Rectal smooth muscle tissue (tissue), 1 donor: ENCODE measurements around the gene DBX2.
"Not testable (repeated sequence)": the region's sequence is repeated elsewhere in the genome, so short reads cannot be mapped to it uniquely, and the experiment has no call there.

Experiments
- H3K27ac ChIP-seq: one replicate; pipeline ENCODE4 v1.7.0; 2013; ENCODE audit warnings: low read depth, low read length, inconsistent platforms
- H3K27me3 ChIP-seq: one replicate; pipeline ENCODE4 v1.7.0; 2013; ENCODE audit warnings: low read length; ENCODE audit not compliant: control insufficient read depth, insufficient read depth
- H3K36me3 ChIP-seq: one replicate; pipeline ENCODE4 v1.7.0; 2013; ENCODE audit warnings: low read length; ENCODE audit not compliant: control insufficient read depth, insufficient read depth
- H3K4me1 ChIP-seq: one replicate; pipeline ENCODE4 v1.7.0; 2013; ENCODE audit warnings: low read length; ENCODE audit not compliant: control insufficient read depth, insufficient read depth
- H3K4me3 ChIP-seq: one replicate; pipeline ENCODE4 v1.7.0; 2013; ENCODE audit warnings: low read length
- H3K9ac ChIP-seq: one replicate; pipeline ENCODE4 v1.7.0; 2013; ENCODE audit warnings: low read length

Gene DBX2

DNA sequence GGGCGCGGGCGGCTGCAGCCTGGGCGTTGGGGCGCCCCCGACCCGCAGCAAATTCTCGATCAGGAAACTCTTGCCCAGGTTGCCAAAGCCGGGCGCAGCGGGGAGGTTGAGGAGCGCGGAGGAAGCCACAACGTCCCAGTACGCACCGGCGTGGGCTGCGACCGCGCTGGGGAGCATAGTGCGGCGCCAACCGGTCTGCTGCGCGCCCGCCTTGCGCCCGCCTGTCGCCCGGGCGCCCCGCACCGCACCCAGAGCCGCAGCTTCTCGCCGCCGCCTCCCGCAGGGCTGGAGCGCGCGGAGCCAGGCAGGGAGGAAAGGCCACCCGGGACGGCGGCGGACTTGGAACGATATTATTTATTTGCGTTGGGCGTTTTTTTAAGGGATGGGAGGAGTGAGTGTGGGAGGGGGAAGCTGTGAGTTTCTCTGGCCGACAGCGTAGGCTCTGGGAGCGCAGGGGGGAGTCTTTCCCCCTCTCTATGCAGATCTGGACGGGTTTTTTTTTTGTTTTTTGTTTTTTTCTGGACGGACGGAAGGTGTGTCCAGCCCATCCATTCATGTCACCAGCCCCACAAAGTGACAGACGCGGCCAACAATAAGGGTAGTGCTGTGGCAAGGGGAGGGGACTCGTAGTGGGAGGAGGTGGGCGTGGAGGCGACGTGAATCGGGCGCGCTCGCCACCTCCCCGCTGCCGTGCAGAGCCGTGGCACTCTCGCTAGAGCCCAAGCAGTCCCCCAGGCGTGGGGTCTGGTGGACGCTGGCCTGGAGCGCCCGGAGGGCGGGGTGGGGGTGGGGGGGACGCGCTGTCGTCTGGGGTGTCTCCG is at the start of gene DBX2:
Gene DBX2, minus strand, starts transcription at position 349 of the 821 bp plus-strand sequence. Its CDS starts 172 bp downstream, at position 177.
- Histone ChIP-seq H3K36me3 (no peaks in the 10 kb centered on the region), H3K27me3 (no peaks in the 10 kb centered on the region), H3K4me3 (peak within 1 kb of the TSS; percentile 41), H3K27ac (no peak within 1 kb of the TSS), H3K9ac (no peak within 1 kb of the TSS), H3K4me1 (no peaks in the 10 kb centered on the region)

DNA sequence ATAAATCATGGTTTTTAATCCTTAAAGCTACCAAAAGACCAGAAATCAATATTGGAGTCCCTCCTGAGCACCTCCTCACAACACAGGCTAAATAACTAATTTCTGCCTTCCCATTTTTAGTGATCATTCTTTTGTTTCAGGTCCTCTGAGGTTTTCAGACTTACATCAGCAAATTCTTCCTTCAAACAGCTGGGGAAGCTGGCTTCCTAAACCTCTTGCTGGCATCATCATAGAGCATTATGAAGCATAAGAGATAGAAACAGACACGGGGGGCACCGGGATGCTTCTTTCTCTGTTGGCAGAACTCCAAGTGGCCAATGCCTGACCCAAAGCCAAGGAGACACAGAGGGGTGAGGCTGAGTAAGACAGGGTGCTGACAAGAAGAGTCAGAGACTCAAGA is 47.9 kb upstream of the DBX2 start:
- Histone ChIP-seq H3K27me3 (no peaks in the 10 kb centered on the region), H3K4me3 (no peak overlapping the region), H3K36me3 (no peaks in the 10 kb centered on the region), H3K9ac (no peak overlapping the region), H3K27ac (no peak overlapping the region), H3K4me1 (no peaks in the 10 kb centered on the region)

GRCh38 chr12:45095417-45095816 is 44.5 kb upstream of the DBX2 start:
- H3K9ac ChIP-seq, H3K27me3 ChIP-seq, H3K27ac ChIP-seq, H3K4me1 ChIP-seq, H3K4me3 ChIP-seq, H3K36me3 ChIP-seq: not testable (repeated sequence)

DNA sequence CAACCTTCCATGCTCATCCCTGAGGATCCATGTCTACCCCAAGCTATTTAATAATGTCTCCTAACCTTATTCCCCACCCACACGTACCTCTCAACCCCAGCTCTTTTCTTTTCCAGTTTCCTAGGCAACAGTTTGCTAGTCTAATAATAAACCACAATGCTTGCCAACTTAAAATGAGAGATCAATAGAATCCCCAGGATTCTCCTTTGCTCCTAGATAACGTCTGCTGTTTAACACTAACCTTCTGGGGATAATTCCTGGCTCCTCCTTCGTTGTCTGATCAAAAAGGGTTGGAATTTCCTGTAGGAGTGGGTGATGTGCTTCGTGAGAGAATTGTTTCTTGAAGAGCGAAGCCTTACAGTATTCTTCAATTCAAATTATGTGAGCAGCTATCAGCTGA is 42.2 kb upstream of the DBX2 start:
- no peak overlapping the region for H3K4me3 ChIP-seq
- no peaks in the 10 kb centered on the region for H3K27me3 ChIP-seq

DNA sequence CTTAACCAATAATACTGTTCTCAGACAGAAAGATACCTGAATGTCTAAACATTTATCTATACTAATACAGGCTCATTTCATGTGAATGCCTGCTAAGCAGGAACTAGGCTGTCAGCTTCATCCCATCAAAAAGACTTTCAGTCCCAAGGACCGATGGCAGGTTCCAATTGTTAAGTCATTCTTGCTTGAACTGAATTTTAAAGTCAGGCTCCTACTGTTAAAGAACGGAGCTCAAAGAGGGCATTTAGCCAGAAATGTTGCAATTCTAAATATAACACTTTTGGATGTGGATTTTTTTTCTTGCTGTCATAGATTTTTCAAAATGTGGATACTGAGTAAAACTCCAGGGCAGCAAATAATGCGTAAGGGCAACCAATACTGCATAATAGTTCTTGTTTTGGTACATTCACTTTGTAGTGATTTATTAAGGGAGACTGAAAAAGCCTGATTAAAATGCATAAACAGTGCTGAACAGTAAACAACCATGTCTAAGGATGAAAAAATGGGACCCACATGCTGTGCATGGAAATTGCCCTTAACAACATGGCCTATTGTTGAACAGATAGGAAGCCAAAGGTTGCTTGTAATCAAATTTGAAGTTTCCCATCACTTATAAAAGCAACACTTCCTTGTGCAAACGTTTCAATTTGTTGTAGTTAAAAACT is 38.6 kb upstream of the DBX2 start:
- Histone ChIP-seq H3K27ac (no peak overlapping the region), H3K27me3 (no peaks in the 10 kb centered on the region), H3K4me3 (no peak overlapping the region), H3K9ac (no peak overlapping the region), H3K4me1 (no peaks in the 10 kb centered on the region), H3K36me3 (no peaks in the 10 kb centered on the region)

More for the DNA sequence above, 42.2 kb upstream of the DBX2 start:
- no peak overlapping the region for H3K9ac ChIP-seq
- no peaks in the 10 kb centered on the region for H3K4me1 ChIP-seq
- no peak overlapping the region for H3K27ac ChIP-seq
- no peaks in the 10 kb centered on the region for H3K36me3 ChIP-seq

GRCh38 chr12:45088608-45089007 is 37.7 kb upstream of the DBX2 start:
- Histone ChIP-seq H3K4me1 (no peaks in the 10 kb centered on the region), H3K27ac (no peak overlapping the region), H3K27me3 (no peaks in the 10 kb centered on the region)

DNA sequence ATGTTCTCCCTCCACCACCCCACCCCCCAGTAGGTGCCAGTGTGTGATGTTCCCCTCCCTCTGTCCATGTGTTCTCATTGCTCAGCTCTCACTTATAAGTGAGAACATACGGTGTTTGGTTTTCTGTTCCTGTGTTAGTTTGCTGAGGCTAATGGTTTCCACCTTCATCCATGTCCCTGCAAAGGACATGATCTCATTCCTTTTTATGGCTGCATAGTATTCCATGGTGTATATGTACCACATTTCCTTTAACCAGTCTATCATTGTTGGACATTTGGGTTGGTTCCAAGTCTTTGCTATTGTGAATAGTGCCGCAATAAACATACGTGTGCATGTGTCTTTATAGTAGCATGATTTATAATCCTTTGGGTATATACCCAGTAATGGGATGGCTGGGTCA is 33.3 kb upstream of the DBX2 start:
- not testable (repeated sequence) for H3K9ac ChIP-seq, H3K27ac ChIP-seq, H3K36me3 ChIP-seq, H3K4me3 ChIP-seq, H3K27me3 ChIP-seq, H3K4me1 ChIP-seq

More at GRCh38 chr12:45088608-45089007, 37.7 kb upstream of the DBX2 start:
- Histone ChIP-seq H3K36me3 (no peaks in the 10 kb centered on the region), H3K4me3 (no peak overlapping the region), H3K9ac (no peak overlapping the region)

DNA sequence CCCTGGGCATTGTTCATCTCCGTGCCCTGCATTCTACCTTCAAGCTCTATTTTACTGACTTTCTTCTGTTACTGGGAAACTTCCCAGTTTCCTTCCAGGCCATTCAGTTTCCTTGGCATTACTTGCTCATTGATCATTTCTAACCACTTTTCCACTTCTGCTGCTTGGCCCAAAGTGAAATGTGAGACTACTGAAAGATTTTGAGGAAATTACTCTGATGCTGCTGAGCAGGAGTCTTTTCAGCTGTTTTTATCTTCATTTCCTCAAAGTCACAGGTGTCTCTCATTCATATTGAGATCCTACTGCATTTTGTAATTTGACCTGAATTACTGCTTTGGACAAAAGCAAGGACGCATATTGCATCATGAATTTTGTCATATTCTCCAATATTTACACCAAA is 26.4 kb upstream of the DBX2 start:
- H3K36me3 ChIP-seq = no peaks in the 10 kb centered on the region
- no peak overlapping the region for H3K27ac ChIP-seq
- no peaks in the 10 kb centered on the region for H3K27me3 ChIP-seq
- H3K9ac ChIP-seq = no peak overlapping the region
- no peak overlapping the region for H3K4me3 ChIP-seq
- H3K4me1 ChIP-seq = no peaks in the 10 kb centered on the region

- Histone ChIP-seq H3K27me3 (no peaks in the 10 kb centered on the region), H3K36me3 (no peaks in the 10 kb centered on the region), H3K4me3 (no peak overlapping the region), H3K4me1 (no peaks in the 10 kb centered on the region), H3K27ac (no peak overlapping the region), H3K9ac (no peak overlapping the region)
Measured at GRCh38 chr12:45076417-45077026, 25.6 kb upstream of the DBX2 start.

DNA sequence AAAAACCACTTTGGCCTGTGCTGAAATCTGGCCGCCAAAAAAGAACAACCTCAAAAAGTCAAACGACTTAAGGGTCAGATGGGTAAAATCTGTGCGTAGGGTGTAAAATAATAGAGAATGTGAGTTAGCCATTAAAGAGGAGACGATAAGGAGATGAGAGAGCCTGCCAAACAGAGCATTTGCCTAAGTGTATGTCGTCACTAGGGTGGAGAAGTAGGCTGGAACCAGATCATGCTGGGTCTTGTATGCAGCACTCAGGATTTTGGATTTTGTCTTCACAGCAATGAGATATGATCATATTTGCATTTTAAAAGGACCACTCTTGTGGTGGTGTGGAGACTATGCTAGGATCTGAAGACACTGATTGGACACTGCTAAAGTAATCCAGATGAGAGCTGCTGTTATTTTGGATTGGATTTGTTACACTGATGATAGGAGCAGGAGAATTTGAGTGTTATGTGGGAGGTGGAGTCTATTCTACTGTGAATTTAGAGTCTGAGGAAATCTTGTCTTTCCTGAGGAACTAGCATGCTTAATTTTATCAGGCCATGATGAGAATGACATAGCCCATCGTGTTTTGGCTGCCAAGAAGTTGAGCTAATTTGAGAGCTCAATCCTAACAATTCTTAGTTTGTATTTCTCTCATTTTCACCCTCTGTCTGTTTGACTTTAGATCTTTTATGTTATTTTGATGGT is 24.8 kb upstream of the DBX2 start:
- H3K9ac ChIP-seq = no peak overlapping the region

GRCh38 chr12:45065125-45065626 is 14.3 kb upstream of the DBX2 start:
- H3K27me3 ChIP-seq = no peaks in the 10 kb centered on the region
- H3K9ac ChIP-seq = no peak overlapping the region
- H3K27ac ChIP-seq = no peak overlapping the region
- H3K4me3 ChIP-seq = no peak overlapping the region
- no peaks in the 10 kb centered on the region for H3K4me1 ChIP-seq
- H3K36me3 ChIP-seq = no peaks in the 10 kb centered on the region

More for the DNA sequence above, 24.8 kb upstream of the DBX2 start:
- Histone ChIP-seq H3K36me3 (no peaks in the 10 kb centered on the region), H3K4me1 (no peaks in the 10 kb centered on the region), H3K4me3 (no peak overlapping the region), H3K27ac (no peak overlapping the region), H3K27me3 (no peaks in the 10 kb centered on the region)

- H3K27ac ChIP-seq = no peak overlapping the region
- no peaks in the 10 kb centered on the region for H3K4me1 ChIP-seq
- H3K27me3 ChIP-seq = no peaks in the 10 kb centered on the region
- H3K9ac ChIP-seq = no peak overlapping the region
- H3K4me3 ChIP-seq = no peak overlapping the region
- H3K36me3 ChIP-seq = no peaks in the 10 kb centered on the region
Measured at GRCh38 chr12:45060976-45061375, 10.1 kb upstream of the DBX2 start.
